Measurements from ENCODE around the gene FIGNL2. TPM values are rescaled to one million over a fixed set of nuclear protein-coding genes. Genes with fewer than 3 reads are reported as not detected.
A peak's percentile ranks its signal among the peaks of the same experiment; 100 is the strongest.

FIGNL2 gene
- total RNA-seq, 4 donors from 2014 or later = 0.16 to 0.40 (median 0.32) TPM

GRCh38 chr12:51829011-51829481, 19.5 kb downstream of the FIGNL2 start:
- H3K4me3 ChIP-seq = no peak overlapping the region
- H3K36me3 ChIP-seq = no peaks in the 10 kb centered on the region
- 76% methylated on average over 5 of the region's 5 CpGs for WGBS
- H3K9me3 ChIP-seq = no peaks in the 10 kb centered on the region
- H3K27ac ChIP-seq = no peak overlapping the region
- H3K4me1 ChIP-seq = peaks cover 10% of the 10 kb centered on the region
- peaks cover 12% of the 10 kb centered on the region for H3K27me3 ChIP-seq
- DNase-seq (ENCODE audit: low spot score in 2 of 2) = no peak
- TF ChIP-seq, protein P1, sequence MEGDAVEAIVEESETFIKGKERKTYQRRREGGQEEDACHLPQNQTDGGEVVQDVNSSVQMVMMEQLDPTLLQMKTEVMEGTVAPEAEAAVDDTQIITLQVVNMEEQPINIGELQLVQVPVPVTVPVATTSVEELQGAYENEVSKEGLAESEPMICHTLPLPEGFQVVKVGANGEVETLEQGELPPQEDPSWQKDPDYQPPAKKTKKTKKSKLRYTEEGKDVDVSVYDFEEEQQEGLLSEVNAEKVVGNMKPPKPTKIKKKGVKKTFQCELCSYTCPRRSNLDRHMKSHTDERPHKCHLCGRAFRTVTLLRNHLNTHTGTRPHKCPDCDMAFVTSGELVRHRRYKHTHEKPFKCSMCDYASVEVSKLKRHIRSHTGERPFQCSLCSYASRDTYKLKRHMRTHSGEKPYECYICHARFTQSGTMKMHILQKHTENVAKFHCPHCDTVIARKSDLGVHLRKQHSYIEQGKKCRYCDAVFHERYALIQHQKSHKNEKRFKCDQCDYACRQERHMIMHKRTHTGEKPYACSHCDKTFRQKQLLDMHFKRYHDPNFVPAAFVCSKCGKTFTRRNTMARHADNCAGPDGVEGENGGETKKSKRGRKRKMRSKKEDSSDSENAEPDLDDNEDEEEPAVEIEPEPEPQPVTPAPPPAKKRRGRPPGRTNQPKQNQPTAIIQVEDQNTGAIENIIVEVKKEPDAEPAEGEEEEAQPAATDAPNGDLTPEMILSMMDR (IDR thresholded peaks at IDR 0.05) = no peak
- TF ChIP-seq POLR2AphosphoS5 (IDR thresholded peaks at IDR 0.05) = no peak
- no peak for TF ChIP-seq EP300 (IDR thresholded peaks at IDR 0.05)
- TF ChIP-seq POLR2A (IDR thresholded peaks at IDR 0.05) = no peak

- TF ChIP-seq, protein P1 (IDR thresholded peaks at IDR 0.05) = no peak
- no peak for TF ChIP-seq EP300 (IDR thresholded peaks at IDR 0.05)
- TF ChIP-seq POLR2A (IDR thresholded peaks at IDR 0.05) = no peak
- TF ChIP-seq POLR2AphosphoS5 (IDR thresholded peaks at IDR 0.05) = no peak
- H3K9me3 ChIP-seq = no peaks in the 10 kb centered on the region
- H3K27ac ChIP-seq = no peak overlapping the region
- DNase-seq (ENCODE audit: low spot score in 2 of 2) = no peak
- H3K4me1 ChIP-seq = peaks cover 10% of the 10 kb centered on the region
- H3K36me3 ChIP-seq = no peaks in the 10 kb centered on the region
- no peak overlapping the region for H3K4me3 ChIP-seq
- WGBS = 71% methylated on average over 6 of the region's 11 CpGs
- peaks cover 5% of the 10 kb centered on the region for H3K27me3 ChIP-seq
Measured at GRCh38 chr12:51827925-51828818, 20.3 kb downstream of the FIGNL2 start.

DNA sequence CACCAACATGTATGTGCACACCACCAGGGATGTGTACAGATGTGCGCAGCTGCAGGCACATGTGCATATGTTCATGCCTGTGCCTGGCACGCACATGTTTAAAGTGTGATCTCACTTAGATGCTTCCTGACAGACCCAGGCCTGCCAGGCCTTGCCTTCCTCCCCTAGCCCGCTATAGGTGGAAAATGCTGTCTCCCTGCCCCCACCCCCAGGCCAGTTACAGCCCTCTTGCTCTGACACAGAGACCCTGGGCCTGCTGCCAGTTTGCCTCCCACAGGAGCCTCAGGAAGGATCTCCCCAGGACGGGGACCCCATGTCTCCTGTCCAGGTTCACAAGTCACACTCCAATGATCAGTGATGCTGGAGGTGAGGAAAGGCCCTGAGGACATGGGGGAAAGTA, 21.6 kb downstream of the FIGNL2 start:
- DNase-seq (ENCODE audit: low spot score in 2 of 2) = no peak
- peaks cover 7% of the 10 kb centered on the region for H3K27me3 ChIP-seq
- 39% methylated on average over 2 of the region's 4 CpGs for WGBS
- no peaks in the 10 kb centered on the region for H3K9me3 ChIP-seq
- no peaks in the 10 kb centered on the region for H3K36me3 ChIP-seq
- H3K27ac ChIP-seq = no peak overlapping the region
- no peak for TF ChIP-seq POLR2A (IDR thresholded peaks at IDR 0.05)
- no peak for TF ChIP-seq POLR2AphosphoS5 (IDR thresholded peaks at IDR 0.05)
- TF ChIP-seq, protein P1 (IDR thresholded peaks at IDR 0.05) = no peak
- no peak for TF ChIP-seq EP300 (IDR thresholded peaks at IDR 0.05)
- peaks cover 11% of the 10 kb centered on the region for H3K4me1 ChIP-seq
- no peak overlapping the region for H3K4me3 ChIP-seq

DNA sequence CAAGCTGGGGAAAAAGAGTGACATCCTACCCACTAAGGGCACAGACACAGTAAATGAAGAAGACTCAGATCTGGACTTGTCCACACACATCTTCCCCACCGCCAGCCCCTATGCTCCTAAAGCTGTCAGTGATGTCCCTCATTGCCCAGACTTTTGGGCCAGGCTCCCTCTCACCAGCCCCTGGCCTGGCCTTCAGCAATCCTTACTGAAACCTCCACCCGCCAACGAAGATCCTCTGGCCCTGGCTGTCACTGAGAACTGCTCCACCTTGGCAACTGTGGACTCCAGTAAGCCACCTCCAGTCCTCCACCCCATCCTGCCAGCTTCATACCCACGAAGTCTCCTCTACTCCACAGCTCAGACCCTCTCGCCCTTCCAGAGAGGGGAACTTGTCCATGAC, 23.3 kb downstream of the FIGNL2 start:
- Histone ChIP-seq H3K36me3 (no peaks in the 10 kb centered on the region), H3K4me1 (peaks cover 26% of the 10 kb centered on the region), H3K4me3 (no peak overlapping the region), H3K9me3 (no peaks in the 10 kb centered on the region), H3K27ac (no peak overlapping the region), H3K27me3 (peaks cover 23% of the 10 kb centered on the region)
- no peak for TF ChIP-seq POLR2AphosphoS5 (IDR thresholded peaks at IDR 0.05)
- no peak for TF ChIP-seq EP300 (IDR thresholded peaks at IDR 0.05)
- no peak for TF ChIP-seq POLR2A (IDR thresholded peaks at IDR 0.05)
- TF ChIP-seq, protein P1 (IDR thresholded peaks at IDR 0.05) = no peak
- no peak for DNase-seq (ENCODE audit: low spot score in 2 of 2)
- 91% methylated on average over 5 of the region's 5 CpGs for WGBS

DNA sequence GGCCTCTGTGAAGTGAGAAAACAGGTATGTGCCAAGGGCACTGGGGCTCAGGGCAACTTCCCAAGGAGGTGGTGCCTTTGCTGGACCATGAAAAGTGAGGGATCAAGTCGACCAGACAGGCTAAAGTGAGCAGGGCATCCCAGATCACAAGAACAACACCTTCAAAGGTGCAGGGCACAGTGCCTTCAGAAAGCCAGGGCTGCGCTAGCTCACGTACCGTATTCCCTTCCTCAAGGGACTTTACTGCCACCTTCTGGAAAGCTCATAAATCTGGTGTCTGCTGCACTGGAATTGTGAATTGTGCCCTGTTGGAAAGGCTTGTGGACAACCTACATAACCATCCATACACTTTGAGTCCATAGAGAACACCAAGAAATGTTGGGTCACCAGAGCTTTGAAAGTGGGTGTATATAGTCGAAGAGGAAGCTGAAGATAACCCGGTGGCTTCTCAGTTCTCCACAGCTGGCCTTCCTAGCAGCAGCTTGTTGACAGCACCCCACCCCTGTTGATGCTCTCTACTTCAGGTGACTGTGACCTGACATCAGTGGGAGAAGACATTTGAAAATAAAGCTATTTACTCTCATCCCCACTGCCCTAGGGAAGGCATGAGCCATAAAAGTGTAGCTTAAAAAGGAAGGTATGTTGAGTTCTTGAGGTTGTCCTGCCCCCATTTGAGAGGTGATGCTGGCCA, 24.5 kb downstream of the FIGNL2 start:
- H3K27me3 ChIP-seq = peaks cover 25% of the 10 kb centered on the region
- H3K27ac ChIP-seq = no peak overlapping the region
- H3K36me3 ChIP-seq = no peaks in the 10 kb centered on the region
- no peak overlapping the region for H3K4me3 ChIP-seq
- TF ChIP-seq POLR2AphosphoS5 (IDR thresholded peaks at IDR 0.05) (no peak), POLR2A (IDR thresholded peaks at IDR 0.05) (no peak), EP300 (IDR thresholded peaks at IDR 0.05) (no peak)
- TF ChIP-seq, protein P1 (IDR thresholded peaks at IDR 0.05) = peak; percentile 12 to 32
- H3K9me3 ChIP-seq = no peaks in the 10 kb centered on the region
- DNase-seq (ENCODE audit: low spot score in 2 of 2) = no peak
- WGBS = 20% methylated on average over 5 of the region's 6 CpGs
- H3K4me1 ChIP-seq = peaks cover 33% of the 10 kb centered on the region
